ENCODE results near the gene PSMD9.

DNA sequence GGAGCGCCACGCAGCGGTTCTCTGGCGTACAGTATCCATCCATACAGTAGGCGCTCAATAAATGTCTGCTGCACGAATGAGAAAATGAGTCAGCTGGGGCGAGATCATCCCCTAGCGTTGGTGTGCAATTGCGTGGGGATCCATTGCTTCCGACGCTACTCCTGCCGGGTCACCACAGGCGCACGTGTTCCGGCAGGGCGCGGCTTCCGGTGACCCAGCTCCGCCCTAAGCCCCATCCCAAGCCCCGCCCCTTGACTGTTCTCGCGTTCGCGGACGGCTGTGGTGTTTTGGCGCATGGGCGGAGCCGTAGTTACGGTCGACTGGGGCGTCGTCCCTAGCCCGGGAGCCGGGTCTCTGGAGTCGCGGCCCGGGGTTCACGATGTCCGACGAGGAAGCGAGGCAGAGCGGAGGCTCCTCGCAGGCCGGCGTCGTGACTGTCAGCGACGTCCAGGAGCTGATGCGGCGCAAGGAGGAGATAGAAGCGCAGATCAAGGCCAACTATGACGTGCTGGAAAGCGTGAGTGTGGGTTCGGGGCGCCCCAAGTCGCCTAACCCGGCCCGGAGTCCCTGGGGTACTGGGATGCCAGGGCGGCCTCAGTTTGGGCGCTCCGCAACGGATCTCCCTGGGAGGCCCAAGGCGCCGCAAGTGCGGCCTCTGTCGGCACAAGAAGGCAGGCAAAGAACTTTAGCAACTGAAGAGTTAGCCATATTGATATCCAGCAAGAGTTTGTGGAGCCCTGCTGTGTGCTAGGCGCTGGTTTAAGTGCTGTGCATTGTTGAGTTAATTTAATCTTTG lies at the start of gene PSMD9:
- TF ChIP-seq, protein P1, sequence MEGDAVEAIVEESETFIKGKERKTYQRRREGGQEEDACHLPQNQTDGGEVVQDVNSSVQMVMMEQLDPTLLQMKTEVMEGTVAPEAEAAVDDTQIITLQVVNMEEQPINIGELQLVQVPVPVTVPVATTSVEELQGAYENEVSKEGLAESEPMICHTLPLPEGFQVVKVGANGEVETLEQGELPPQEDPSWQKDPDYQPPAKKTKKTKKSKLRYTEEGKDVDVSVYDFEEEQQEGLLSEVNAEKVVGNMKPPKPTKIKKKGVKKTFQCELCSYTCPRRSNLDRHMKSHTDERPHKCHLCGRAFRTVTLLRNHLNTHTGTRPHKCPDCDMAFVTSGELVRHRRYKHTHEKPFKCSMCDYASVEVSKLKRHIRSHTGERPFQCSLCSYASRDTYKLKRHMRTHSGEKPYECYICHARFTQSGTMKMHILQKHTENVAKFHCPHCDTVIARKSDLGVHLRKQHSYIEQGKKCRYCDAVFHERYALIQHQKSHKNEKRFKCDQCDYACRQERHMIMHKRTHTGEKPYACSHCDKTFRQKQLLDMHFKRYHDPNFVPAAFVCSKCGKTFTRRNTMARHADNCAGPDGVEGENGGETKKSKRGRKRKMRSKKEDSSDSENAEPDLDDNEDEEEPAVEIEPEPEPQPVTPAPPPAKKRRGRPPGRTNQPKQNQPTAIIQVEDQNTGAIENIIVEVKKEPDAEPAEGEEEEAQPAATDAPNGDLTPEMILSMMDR (IDR thresholded peaks at IDR 0.05): peak in 1 of 2 donors; percentile 71
- TF ChIP-seq POLR2A (IDR thresholded peaks at IDR 0.05) (peak; percentile 5 to 47), EP300 (IDR thresholded peaks at IDR 0.05) (no peak)
